Muscle layer of duodenum (tissue), 2 donors: ENCODE measurements around the gene TMEM269.
A peak's percentile ranks its signal among the peaks of the same experiment; 100 is the strongest.

Experiments
- H3K27ac ChIP-seq: one replicate; pipeline ENCODE4 v1.7.0; 2013; ENCODE audit warnings: mild to moderate bottlenecking, low read length
- H3K27me3 ChIP-seq: one replicate; pipeline ENCODE4 v1.7.0; 2013; ENCODE audit warnings: low read depth, mild to moderate bottlenecking, control low read depth, low read length
- H3K36me3 ChIP-seq, 2 donors: one replicate each; pipeline ENCODE4 v1.7.0; 2013; ENCODE audit warnings: low read length in 2 of 2, control low read depth in 1 of 2, mild to moderate bottlenecking in 1 of 2; ENCODE audit not compliant: insufficient read depth in 2 of 2, control insufficient read depth in 1 of 2
- H3K4me1 ChIP-seq, 2 donors: one replicate each; pipeline ENCODE4 v1.7.0; 2013; ENCODE audit warnings: low read length in 2 of 2, mild to moderate bottlenecking in 2 of 2, control low read depth in 1 of 2, moderate library complexity in 1 of 2; ENCODE audit not compliant: insufficient read depth in 2 of 2, control insufficient read depth in 1 of 2
- H3K4me3 ChIP-seq, 2 donors: one replicate each; pipeline ENCODE4 v1.7.0; 2013; ENCODE audit warnings: low read length in 2 of 2, low read depth in 1 of 2, mild to moderate bottlenecking in 1 of 2
- H3K9me3 ChIP-seq, 2 donors: one replicate each; pipeline ENCODE4 v1.7.0; 2013; ENCODE audit warnings: low read length in 2 of 2, control low read depth in 1 of 2, mild to moderate bottlenecking in 1 of 2; ENCODE audit not compliant: control insufficient read depth in 1 of 2
- donor health status: healthy.

TMEM269 gene, protein sequence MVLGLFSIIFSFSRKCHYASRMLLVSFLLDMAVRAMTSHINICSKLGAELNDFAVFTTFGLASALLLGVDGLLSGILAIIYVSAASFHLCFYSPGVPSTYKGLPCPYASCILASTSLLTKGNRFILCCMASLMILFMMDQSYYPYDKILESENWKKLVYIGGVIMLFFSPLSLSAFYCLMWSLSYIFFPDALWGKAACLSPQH

DNA sequence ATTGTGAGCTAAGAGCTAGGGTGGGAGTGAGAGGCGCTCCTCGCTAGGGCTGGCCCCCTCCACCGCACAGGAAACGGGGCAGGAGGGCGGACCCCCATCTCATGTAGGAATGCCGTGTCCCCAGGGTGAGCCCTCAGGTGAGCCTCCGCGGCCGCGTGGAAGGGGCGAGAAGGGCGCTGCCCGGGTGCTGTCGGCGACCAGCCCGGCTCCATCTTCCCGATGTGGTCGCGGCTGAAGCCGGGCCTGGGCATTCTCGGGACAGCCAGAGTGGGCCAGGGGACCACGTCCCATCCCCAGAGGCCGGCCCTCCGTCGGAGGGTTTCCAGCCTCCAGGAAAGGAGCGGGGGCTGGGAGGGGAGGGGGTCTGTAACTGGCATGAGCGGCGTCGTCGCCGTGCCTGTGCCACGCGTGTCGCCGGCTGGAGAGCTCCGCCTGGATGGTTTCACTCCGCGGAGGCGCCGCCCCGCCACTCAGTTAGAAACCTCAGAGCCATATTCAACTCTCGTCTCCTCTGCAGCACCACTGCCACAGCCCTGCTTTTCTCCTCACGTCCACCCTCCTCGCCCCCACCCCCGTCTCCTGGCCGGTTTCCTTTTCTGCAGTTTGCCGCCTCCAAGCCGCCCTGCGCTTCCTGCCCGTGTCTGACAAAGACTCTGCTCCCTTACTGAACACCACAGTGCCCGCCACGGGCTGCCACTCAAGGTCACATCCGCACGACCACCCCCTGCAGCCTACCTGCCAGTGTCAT, at the start of gene TMEM269:
TMEM269 (plus strand) TSS at position 46 of the 748 bp plus-strand sequence. CDS start 4,903 bp downstream, outside the sequence.
- Histone ChIP-seq H3K4me3 (peak within 1 kb of the TSS; percentile 46 to 64), H3K27ac (no peak within 1 kb of the TSS), H3K4me1 (peaks cover 0 to 12% of the 10 kb centered on the region in 2 donors), H3K36me3 (peaks cover 0 to 9% of the 10 kb centered on the region in 2 donors), H3K27me3 (no peaks in the 10 kb centered on the region), H3K9me3 (no peaks in the 10 kb centered on the region)

DNA sequence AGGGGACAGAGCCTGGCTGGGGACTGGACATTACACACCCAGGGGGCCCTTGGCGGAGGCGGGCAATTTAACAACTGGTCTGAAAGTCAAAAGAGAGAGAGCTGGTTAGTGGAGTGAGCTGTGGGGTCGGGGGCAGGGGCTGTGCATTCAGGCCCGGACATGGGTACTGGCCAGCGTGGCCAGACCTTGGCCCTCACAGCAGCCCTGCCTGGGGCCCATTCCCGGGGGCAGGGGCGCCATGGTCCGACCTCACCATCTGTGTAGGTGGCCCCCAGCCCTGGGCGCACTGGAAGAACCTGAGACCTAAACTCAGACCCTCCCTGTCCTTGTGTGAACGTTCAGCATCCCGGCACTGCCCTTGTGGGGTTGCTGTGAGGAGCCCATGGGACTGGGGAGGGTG, 49.7 kb upstream of the TMEM269 start:
- Histone ChIP-seq H3K27me3 (no peaks in the 10 kb centered on the region), H3K9me3 (no peaks in the 10 kb centered on the region), H3K27ac (no peak overlapping the region), H3K36me3 (no peaks in the 10 kb centered on the region), H3K4me3 (no peak overlapping the region), H3K4me1 (no peaks in the 10 kb centered on the region)

DNA sequence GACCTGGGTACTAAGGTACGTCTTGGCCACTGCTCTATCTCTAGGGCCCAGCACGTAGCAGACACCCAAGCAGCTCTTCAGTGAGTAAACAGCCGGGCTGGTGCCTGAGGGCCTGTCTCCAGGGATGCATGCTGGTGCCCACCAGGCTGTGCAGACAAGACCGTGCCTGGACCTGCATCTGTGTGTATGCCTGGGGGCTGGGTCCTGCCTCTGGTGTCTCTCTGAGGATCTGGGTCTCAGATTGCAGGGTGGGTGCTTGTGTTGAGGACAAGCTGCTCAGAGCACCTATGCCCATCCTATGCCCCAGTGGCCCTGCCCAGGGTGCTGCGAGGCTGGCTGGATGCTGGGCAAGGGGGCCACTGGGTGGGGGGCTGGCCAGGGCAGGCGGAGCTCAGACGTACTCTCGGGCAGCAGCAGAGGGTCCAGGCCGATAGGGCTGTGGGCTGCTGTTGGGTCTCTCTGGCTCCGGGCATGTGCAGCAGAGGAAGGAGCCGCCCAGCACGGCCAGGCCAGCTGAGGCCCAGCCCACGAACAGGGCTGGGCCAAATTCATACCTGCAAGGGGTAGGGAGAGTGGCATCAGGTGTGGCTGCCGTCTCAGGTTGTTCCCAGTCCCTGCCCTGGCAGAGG, 49.2 kb upstream of the TMEM269 start:
- Histone ChIP-seq H3K27me3 (no peaks in the 10 kb centered on the region), H3K9me3 (no peaks in the 10 kb centered on the region), H3K36me3 (no peaks in the 10 kb centered on the region), H3K4me1 (no peaks in the 10 kb centered on the region), H3K27ac (no peak overlapping the region), H3K4me3 (no peak overlapping the region)

DNA sequence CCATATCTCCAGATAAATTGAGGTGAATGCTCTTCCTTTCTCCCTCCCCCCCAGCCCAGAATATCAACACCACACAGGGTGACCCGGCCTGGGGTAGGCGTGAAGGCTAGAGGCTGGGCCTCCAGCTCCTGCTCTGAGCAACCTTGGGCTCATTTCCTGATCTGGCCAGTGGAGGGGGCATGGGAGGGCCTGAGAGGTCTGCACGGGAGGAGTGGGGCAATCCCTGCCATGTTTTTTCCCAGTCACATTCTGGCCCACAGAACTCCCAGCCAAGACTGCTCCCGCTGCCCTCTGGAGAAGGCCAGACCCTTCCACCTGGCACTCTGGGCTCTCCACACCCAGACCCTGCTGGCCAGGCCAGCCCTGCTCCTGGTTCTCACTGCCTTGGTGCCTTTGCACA, 48.6 kb upstream of the TMEM269 start:
- Histone ChIP-seq H3K27ac (no peak overlapping the region), H3K36me3 (no peaks in the 10 kb centered on the region), H3K9me3 (no peaks in the 10 kb centered on the region), H3K4me1 (no peaks in the 10 kb centered on the region), H3K4me3 (no peak overlapping the region), H3K27me3 (no peaks in the 10 kb centered on the region)

DNA sequence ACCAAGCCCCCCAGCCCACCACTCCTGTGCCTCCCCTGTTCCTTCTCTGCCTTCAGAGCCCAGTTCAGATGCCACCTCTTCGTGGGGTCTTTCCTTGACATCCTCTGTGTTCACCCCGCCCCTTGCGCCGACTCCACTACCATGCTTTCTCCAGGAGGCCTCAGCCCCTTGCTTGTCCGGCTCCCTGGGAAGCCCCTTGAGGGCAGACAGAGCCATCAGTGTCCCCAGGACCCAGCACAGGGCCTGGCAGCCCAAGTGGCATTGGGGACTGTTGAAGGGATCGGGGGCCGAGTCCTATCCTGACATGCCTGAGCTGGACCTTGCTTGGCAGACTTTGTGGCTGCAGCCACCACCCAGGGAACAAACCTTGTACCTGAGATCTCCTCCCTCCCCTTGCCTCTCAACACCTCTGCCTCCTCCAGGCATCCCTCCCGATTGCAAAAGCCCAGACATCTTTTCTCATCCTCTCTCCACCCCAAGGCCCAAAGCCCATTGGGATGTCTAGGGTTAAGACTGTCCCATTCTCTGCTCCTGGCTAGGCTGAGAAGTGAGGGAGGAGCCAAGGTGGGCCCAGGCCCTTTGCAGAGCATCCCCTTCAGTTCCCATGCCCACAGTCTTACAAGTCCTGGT, 48.1 kb upstream of the TMEM269 start:
- Histone ChIP-seq H3K27me3 (no peaks in the 10 kb centered on the region), H3K27ac (no peak overlapping the region), H3K36me3 (no peaks in the 10 kb centered on the region), H3K9me3 (no peaks in the 10 kb centered on the region), H3K4me3 (no peak overlapping the region), H3K4me1 (no peaks in the 10 kb centered on the region)

DNA sequence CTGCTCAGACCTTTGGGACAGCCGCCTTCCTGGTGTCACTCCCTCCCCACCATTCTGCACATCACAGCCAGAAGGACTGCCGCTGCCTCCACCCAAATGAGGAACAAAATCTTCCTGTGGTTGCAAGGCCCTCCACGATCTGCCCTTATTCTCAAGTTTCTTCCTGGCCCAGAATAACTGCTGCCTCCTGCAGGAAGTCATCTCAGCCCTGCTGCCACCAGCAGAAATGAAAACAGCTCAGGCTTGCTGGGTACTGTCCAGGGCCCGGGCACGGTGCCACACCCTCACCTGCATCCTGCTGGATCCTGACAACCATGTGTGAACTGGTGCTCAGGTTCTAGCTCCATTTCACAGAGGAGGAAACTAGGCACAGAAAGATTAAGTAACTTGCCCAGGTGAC, 47.5 kb upstream of the TMEM269 start:
- no peaks in the 10 kb centered on the region for H3K9me3 ChIP-seq
- H3K27me3 ChIP-seq, result no peaks in the 10 kb centered on the region
- H3K27ac ChIP-seq, result no peak overlapping the region
- no peaks in the 10 kb centered on the region for H3K4me1 ChIP-seq
- no peaks in the 10 kb centered on the region for H3K36me3 ChIP-seq
- H3K4me3 ChIP-seq, result no peak overlapping the region

DNA sequence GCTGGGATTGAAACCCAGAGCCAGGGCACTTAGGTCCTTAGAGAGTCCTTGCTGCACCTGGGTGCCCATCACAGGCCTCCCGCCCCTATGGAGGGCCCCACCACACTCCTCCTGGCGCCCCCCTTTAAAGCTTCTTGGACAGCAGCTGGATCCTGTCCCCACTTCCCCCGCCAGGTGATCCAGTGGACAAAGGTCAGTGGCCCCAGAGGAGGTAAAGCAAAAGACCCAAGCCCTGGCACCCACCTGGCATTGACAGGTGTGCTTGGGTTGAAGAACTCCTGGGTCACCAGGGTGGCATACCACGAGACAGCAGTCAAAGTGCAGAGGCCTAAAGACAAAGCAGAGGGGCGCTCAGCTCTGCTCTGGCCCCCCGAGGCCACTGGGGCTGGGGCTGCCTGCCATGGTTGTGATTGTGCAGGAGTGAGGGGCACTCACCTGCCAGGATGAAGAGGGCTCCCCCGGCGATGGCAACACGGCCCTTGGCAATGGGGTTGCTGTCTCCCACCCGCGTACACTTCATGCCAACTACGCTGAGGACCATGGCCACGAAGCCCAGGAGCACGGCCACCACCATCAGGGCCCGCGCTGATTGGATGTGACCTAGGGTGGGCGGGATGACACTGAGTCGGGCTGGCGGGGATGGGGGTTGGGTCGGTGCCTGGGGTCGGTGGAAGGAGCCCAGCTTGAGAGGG, 46.7 kb upstream of the TMEM269 start:
- Histone ChIP-seq H3K27ac (no peak overlapping the region), H3K4me1 (no peaks in the 10 kb centered on the region)

DNA sequence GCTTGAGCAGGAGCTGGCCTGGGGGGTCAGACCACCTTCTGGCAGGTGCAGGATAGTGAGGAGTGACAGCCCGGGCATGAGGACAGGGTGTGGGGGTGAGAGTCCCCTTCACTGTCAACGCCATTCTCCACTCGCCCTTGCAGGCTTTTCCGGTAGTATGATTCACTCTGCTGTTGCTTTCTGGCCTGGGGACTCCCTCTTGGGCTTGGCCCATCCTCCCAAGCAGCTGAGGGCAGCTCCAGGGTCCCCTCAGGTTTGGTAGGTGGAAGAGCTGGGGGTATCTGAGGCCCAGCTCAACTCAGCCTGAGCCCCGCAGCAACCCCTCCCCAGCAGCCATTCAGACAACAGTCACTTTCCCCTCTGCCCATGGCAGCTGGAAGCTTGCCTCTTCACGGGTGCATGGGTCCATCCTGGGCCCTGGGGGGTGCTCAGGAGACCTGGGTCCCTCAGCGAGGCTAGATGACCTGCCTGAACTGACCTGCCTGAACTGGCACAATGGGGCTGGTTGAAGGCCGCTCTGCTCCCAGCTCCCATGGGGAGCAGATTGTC, 46.0 kb upstream of the TMEM269 start:
- no peak overlapping the region for H3K4me3 ChIP-seq
- H3K27me3 ChIP-seq, result no peaks in the 10 kb centered on the region
- no peaks in the 10 kb centered on the region for H3K9me3 ChIP-seq
- no peak overlapping the region for H3K27ac ChIP-seq
- no peaks in the 10 kb centered on the region for H3K36me3 ChIP-seq
- H3K4me1 ChIP-seq, result no peaks in the 10 kb centered on the region

More for the DNA sequence above, 46.7 kb upstream of the TMEM269 start:
- Histone ChIP-seq H3K4me3 (no peak overlapping the region), H3K36me3 (no peaks in the 10 kb centered on the region), H3K9me3 (no peaks in the 10 kb centered on the region), H3K27me3 (no peaks in the 10 kb centered on the region)

DNA sequence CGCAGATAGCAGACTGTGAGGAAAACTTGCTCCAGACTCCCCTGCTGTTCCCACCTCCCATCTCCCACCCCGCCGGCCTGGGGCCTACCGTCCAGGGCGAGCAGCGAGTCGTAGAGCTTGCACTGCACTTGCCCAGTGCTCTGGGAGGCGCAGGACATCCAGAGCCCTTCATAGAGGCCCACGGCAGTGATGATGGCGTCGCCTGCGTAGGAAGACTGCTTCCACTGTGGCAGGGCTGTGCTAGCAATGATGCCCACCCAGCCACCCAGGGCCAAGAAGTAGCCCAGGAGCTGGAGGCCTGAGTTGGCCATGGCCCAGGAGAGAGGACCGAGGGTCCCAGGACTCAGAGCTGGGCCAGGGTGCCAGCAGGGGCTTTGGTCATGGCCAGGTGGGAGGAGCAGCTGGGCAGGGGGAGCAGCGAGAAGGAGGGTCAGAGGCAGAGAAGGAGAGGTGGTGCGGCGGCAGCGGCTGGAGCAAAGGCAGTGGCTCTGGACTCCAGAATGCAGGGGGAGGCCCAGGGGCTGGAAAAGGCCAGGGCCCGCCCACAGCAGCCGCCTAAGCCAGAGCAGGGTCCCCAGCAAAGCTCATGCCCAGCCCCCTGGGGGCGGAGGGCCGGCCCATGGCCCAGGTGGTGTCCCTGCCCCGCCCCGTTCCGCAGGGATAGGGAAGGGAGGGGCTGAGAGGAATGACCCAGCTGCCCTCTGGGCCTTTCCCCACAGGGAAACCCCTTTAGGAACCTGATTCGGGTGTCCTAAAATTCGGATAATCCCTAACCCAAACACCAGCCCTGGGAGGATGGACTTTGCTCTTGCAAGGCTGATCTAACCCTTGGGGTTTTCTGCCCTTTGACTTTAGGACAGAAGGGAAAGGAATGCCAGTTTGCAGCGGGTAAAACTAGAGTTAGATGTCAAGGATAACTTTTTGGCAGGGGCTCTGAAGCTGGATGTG, 44.8 kb upstream of the TMEM269 start, which contains the start of gene CLDN19:
CLDN19 (minus strand) TSS at position 484 of the 948 bp plus-strand sequence; CDS start at position 311, 173 bp downstream.
- Histone ChIP-seq H3K27me3 (no peaks in the 10 kb centered on the region), H3K36me3 (no peaks in the 10 kb centered on the region), H3K4me1 (no peaks in the 10 kb centered on the region), H3K4me3 (no peak within 1 kb of the TSS), H3K9me3 (no peaks in the 10 kb centered on the region), H3K27ac (no peak within 1 kb of the TSS)
